HFFc6 (cell line): ENCODE data around the gene TPD52L2. TPM values are rescaled to one million over a fixed set of nuclear protein-coding genes. Genes with fewer than 3 reads are reported as not detected.
"Not testable (repeated sequence)": the region's sequence is repeated elsewhere in the genome, so short reads cannot be mapped to it uniquely, and the experiment has no call there.

Source experiments
- DNase-seq: peaks from one replicate; pipeline ENCODE4 v3.0.0-alpha.2; 2018
- H3K27ac Mint-ChIP-seq: 2 replicates; pipeline ENCODE4 v1.8.0; 2020; ENCODE audit warnings: mild to moderate bottlenecking, mixed read lengths
- H3K27me3 Mint-ChIP-seq: 2 replicates; pipeline ENCODE4 v1.8.0; 2021; ENCODE audit warnings: mild to moderate bottlenecking, moderate library complexity, mixed read lengths; ENCODE audit not compliant: insufficient read depth
- H3K36me3 Mint-ChIP-seq: 2 replicates; pipeline ENCODE4 v1.8.0; 2021; ENCODE audit warnings: low read depth, mixed read lengths
- H3K4me1 Mint-ChIP-seq: 2 replicates; pipeline ENCODE4 v1.8.0; 2020; ENCODE audit warnings: low read depth, mixed read lengths
- H3K4me3 Mint-ChIP-seq: 2 replicates; pipeline ENCODE4 v1.8.0; 2020; ENCODE audit warnings: mild to moderate bottlenecking, moderate library complexity, mixed read lengths
- H3K9me3 Mint-ChIP-seq: 2 replicates; pipeline ENCODE4 v1.8.0; 2020; ENCODE audit warnings: mild to moderate bottlenecking, mixed read lengths
- CTCF ChIP-seq: fragments of 200-600 bp; sonication (generic); IDR thresholded peaks from 2 replicates; pipeline ENCODE4 v1.5.0; 2021; ENCODE audit warnings: antibody characterized with exemption, mild to moderate bottlenecking
- total RNA-seq, 6 experiments: library from RNA; stranded (reverse); fragmentation: NEBNext Ultra II Directional; extraction: Animal tissue kit (Norgen Biotek cat#: 25700); gene quantifications; 2 replicates in 1 of 6; 3 replicates in 5 of 6; pipeline ENCODE4 v1.2.3, GENCODE V29; 2021

The TPD52L2 gene
- total RNA-seq, 6 experiments from 2014 or later = 161 to 196 (median 169) TPM

- Mint-ChIP-seq H3K4me3 (no peak overlapping the region), H3K27me3 (no peaks in the 10 kb centered on the region; the same call in 1 of the 2 replicates), H3K4me1 (peaks cover 22% of the 10 kb centered on the region), H3K36me3 (peaks cover 7% of the 10 kb centered on the region), H3K27ac (no peak overlapping the region), H3K9me3 (no peaks in the 10 kb centered on the region)
- DNase-seq = no peak
- TF ChIP-seq CTCF = no peak
These were observed 43.1 kb downstream of the TPD52L2 start for GRCh38 chr20:63908008-63908682.

GRCh38 chr20:63911176-63911575 lies 46.1 kb downstream of the TPD52L2 start:
- Mint-ChIP-seq H3K9me3 (0 out of 2 replicates have a peak, but pooled peaks cover 1% of the 10 kb centered on the region), H3K27me3 (no peaks in the 10 kb centered on the region; the same call in 1 of the 2 replicates), H3K36me3 (peaks cover 21% of the 10 kb centered on the region), H3K4me3 (no peak overlapping the region), H3K27ac (peak overlapping the region; percentile 40), H3K4me1 (peaks cover 22% of the 10 kb centered on the region)
- DNase-seq = no peak
- no peak for TF ChIP-seq CTCF

DNA sequence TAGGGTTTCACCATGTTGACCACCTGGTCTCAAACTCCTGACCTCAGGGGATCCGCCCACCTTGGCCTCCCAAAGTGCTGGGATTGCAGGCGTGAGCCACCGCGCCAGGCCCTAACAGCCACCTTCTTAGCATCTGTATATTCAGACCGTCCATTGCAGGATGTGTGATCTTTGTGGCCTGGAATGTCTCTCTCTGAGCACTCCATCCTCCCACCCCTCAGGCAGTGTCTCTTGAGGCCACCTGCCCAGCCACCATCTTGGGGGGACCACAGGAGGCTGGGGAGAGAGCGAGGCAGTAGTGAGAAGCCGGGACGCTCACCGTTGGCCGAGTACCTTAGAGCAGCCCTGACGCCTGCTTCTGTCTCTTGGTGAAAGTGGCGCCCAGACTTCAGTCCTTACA lies 48.7 kb downstream of the TPD52L2 start:
- H3K4me3 Mint-ChIP-seq = no peak overlapping the region

GRCh38 chr20:63915471-63915870 lies 50.4 kb downstream of the TPD52L2 start:
- Mint-ChIP-seq H3K9me3 (0 out of 2 replicates have a peak, but pooled peaks cover 4% of the 10 kb centered on the region), H3K27ac (no peak overlapping the region), H3K27me3 (no peaks in the 10 kb centered on the region; the same call in 1 of the 2 replicates), H3K36me3 (peaks cover 23% of the 10 kb centered on the region), H3K4me1 (peaks cover 11% of the 10 kb centered on the region), H3K4me3 (no peak overlapping the region)
- no peak for DNase-seq
- no peak for TF ChIP-seq CTCF

More for the DNA sequence above, 48.7 kb downstream of the TPD52L2 start:
- H3K27ac Mint-ChIP-seq = no peak overlapping the region
- 0 out of 2 replicates have a peak, but pooled peaks cover 4% of the 10 kb centered on the region for H3K9me3 Mint-ChIP-seq
- H3K27me3 Mint-ChIP-seq = no peaks in the 10 kb centered on the region; the same call in 1 of the 2 replicates
- no peak for DNase-seq
- peaks cover 16% of the 10 kb centered on the region for H3K4me1 Mint-ChIP-seq
- no peak for TF ChIP-seq CTCF
- peaks cover 30% of the 10 kb centered on the region for H3K36me3 Mint-ChIP-seq

- not testable (repeated sequence) for H3K9me3 Mint-ChIP-seq, H3K27ac Mint-ChIP-seq, H3K27me3 Mint-ChIP-seq, DNase-seq, H3K4me1 Mint-ChIP-seq, H3K4me3 Mint-ChIP-seq
- peaks cover 23% of the 10 kb centered on the region for H3K36me3 Mint-ChIP-seq
These were observed 51.4 kb downstream of the TPD52L2 start for GRCh38 chr20:63916371-63916939.

GRCh38 chr20:63917811-63918210 lies 52.7 kb downstream of the TPD52L2 start:
- no peaks in the 10 kb centered on the region for H3K27me3 Mint-ChIP-seq
- H3K9me3 Mint-ChIP-seq = 0 out of 2 replicates have a peak, but pooled peaks cover 4% of the 10 kb centered on the region
- no peaks in the 10 kb centered on the region for H3K4me1 Mint-ChIP-seq
- no peak for TF ChIP-seq CTCF
- no peak for DNase-seq
- peaks cover 23% of the 10 kb centered on the region for H3K36me3 Mint-ChIP-seq
- no peak overlapping the region for H3K27ac Mint-ChIP-seq
- no peak overlapping the region for H3K4me3 Mint-ChIP-seq
